ENCODE data around the gene SPAG5. TPM values are rescaled to one million over a fixed set of nuclear protein-coding genes. Genes with fewer than 3 reads are reported as not detected.

SPAG5 gene
- total RNA-seq, 1 donor from 2014 or later = 42.0 TPM

DNA sequence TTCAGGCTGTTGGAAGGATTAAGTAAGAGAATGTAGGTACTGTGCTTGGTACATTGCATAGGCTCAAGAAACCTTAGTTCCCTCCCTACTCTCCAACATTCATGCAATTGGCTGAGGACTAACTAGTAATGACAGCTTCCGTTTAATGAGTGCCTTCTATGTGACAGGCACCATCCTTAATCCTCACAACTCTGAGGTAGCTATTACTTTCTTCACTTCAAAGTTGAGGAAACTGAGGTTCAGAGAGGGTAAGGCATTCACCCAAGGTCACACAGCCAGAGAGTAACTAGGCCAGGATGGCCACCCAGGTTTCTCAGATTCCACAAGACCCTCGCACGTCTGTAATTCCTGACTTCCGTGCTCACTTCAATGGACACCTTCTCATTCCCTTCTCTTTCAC lies 68.6 kb downstream of the SPAG5 start:
- Mint-ChIP-seq H3K36me3 (no peaks in the 10 kb centered on the region), H3K27ac (no peak overlapping the region), H3K4me1 (peaks cover 12% of the 10 kb centered on the region), H3K9me3 (no peaks in the 10 kb centered on the region), H3K27me3 (ENCODE audit: low read depth) (no peaks in the 10 kb centered on the region), H3K4me3 (no peak overlapping the region)
- TF ChIP-seq, protein P1, sequence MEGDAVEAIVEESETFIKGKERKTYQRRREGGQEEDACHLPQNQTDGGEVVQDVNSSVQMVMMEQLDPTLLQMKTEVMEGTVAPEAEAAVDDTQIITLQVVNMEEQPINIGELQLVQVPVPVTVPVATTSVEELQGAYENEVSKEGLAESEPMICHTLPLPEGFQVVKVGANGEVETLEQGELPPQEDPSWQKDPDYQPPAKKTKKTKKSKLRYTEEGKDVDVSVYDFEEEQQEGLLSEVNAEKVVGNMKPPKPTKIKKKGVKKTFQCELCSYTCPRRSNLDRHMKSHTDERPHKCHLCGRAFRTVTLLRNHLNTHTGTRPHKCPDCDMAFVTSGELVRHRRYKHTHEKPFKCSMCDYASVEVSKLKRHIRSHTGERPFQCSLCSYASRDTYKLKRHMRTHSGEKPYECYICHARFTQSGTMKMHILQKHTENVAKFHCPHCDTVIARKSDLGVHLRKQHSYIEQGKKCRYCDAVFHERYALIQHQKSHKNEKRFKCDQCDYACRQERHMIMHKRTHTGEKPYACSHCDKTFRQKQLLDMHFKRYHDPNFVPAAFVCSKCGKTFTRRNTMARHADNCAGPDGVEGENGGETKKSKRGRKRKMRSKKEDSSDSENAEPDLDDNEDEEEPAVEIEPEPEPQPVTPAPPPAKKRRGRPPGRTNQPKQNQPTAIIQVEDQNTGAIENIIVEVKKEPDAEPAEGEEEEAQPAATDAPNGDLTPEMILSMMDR (IDR thresholded peaks at IDR 0.05; ENCODE audit: unreplicated experiment) = no peak
- DNase-seq (ENCODE audit: low spot score in 2 of 2, unreplicated experiment in 2 of 2) = no peak

DNA sequence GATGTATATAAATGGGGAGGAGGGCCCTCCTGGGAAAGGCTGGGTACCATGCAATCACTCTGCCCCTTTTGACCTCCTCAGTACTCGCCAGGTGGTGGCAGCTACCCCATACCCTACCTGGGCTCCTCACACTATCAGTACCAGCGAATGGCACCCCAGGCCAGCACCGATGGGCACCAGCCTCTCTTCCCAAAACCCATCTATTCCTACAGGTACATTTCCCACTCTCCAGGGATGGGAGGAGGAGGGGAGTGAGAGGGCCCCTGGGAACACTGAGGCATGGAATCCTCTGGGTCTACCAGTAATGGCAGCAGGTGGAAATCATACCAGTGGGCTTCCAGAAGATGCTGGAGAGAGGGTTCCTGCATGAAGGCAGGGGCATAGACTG lies 69.8 kb downstream of the SPAG5 start:
- no peak for DNase-seq (ENCODE audit: low spot score in 2 of 2, unreplicated experiment in 2 of 2)
- Mint-ChIP-seq H3K36me3 (no peaks in the 10 kb centered on the region), H3K27ac (no peak overlapping the region), H3K27me3 (ENCODE audit: low read depth) (no peaks in the 10 kb centered on the region), H3K4me3 (no peak overlapping the region), H3K9me3 (no peaks in the 10 kb centered on the region), H3K4me1 (peaks cover 20% of the 10 kb centered on the region)
- TF ChIP-seq, protein P1 (IDR thresholded peaks at IDR 0.05; ENCODE audit: unreplicated experiment) = no peak

DNA sequence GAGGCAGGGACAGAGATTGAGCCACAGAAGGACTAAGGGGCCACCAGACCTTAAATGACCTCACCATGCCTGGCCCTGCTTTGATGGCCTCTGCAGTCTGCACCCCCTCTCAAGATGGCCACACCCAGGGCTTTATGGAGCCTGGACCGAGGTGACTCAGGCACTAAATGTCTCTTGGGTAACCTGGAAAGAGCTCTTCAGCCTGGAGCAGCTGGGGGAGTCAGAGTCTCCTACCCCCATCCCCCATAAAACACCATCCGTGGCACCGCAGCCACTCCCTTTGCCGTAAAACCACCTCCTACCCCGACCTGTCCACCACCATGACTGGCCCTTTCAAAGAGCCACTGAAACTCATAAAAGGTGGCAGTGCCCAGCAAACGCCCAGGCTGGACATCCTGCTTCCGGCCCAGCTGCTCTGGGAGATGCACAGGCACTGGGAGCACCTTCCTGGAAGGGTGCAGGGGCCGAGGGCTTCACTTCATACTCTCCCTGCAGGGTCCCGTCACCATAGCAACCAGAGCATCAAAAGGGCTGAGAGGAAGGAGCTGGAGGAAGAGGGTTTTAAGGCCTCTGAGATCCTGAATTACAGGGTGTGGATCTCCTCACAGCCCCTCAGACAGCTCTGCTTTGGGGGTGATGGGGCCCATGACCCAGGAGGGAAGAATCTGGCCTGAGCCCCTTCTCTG lies 70.4 kb downstream of the SPAG5 start:
- no peak overlapping the region for H3K27ac Mint-ChIP-seq
- DNase-seq (ENCODE audit: low spot score in 2 of 2, unreplicated experiment in 2 of 2) = no peak
- no peak overlapping the region for H3K4me3 Mint-ChIP-seq
- H3K27me3 Mint-ChIP-seq (ENCODE audit: low read depth) = no peaks in the 10 kb centered on the region
- TF ChIP-seq, protein P1 (IDR thresholded peaks at IDR 0.05; ENCODE audit: unreplicated experiment) = no peak
- no peaks in the 10 kb centered on the region for H3K9me3 Mint-ChIP-seq
- H3K36me3 Mint-ChIP-seq = no peaks in the 10 kb centered on the region
- H3K4me1 Mint-ChIP-seq = peaks cover 20% of the 10 kb centered on the region

DNA sequence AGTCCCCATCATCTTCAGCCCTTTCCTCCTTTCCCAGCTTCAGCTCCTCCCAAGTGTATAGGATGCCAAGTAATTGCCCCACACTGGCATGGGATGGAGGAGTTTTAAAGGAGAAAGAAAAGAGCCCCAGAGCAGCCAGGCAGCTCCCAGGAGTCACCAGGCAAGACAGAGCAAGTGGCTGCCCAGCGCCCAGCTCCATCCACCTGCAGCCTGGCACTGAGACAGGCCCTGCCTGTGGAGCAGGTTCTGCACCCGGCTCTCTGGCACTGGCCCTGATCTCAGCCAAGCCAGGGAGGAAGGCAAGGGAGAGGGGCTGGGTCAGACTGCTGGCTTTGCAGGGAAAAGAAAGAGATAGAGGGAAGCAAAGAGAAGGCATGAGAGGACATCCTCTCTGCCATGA lies 71.0 kb downstream of the SPAG5 start:
- Mint-ChIP-seq H3K36me3 (no peaks in the 10 kb centered on the region), H3K27me3 (ENCODE audit: low read depth) (no peaks in the 10 kb centered on the region), H3K4me1 (peaks cover 20% of the 10 kb centered on the region), H3K4me3 (no peak overlapping the region), H3K9me3 (no peaks in the 10 kb centered on the region), H3K27ac (no peak overlapping the region)
- no peak for DNase-seq (ENCODE audit: low spot score in 2 of 2, unreplicated experiment in 2 of 2)
- TF ChIP-seq, protein P1 (IDR thresholded peaks at IDR 0.05; ENCODE audit: unreplicated experiment) = no peak

Other genes starting within 250 kb of the SPAG5 start
- gene POLDIP2, start 241.5 kb downstream of the SPAG5 start, total RNA-seq = 60.8 to 61.0 TPM (median 60.9 TPM) in 3 replicates
- gene SEBOX, start 233.8 kb downstream of the SPAG5 start, total RNA-seq = not detected in 3 replicates
- 0.47 to 0.51 TPM (median 0.50 TPM) in 3 replicates for gene VTN, start 228.7 kb downstream of the SPAG5 start, total RNA-seq
- 17.3 to 19.0 TPM (median 17.3 TPM) in 3 replicates for gene SARM1, start 227.3 kb downstream of the SPAG5 start, total RNA-seq
- 13.3 to 15.2 TPM (median 13.5 TPM) in 3 replicates for gene SLC46A1, start 192.8 kb downstream of the SPAG5 start, total RNA-seq
- gene SLC13A2, start 125.4 kb downstream of the SPAG5 start, total RNA-seq = not detected in 3 replicates
- 0.34 to 0.42 TPM (median 0.34 TPM) in 3 replicates for gene FOXN1, start 92.7 kb downstream of the SPAG5 start, total RNA-seq
- 61.0 to 66.2 TPM (median 61.2 TPM) in 3 replicates for gene UNC119, start 46.4 kb downstream of the SPAG5 start, total RNA-seq
- gene PIGS, start 27.5 kb downstream of the SPAG5 start, total RNA-seq = 75.2 to 80.7 TPM (median 78.7 TPM) in 3 replicates
- 22.6 to 24.6 TPM (median 22.6 TPM) in 3 replicates for gene ALDOC, start 22.1 kb downstream of the SPAG5 start, total RNA-seq
- gene RSKR, start 15.2 kb upstream of the SPAG5 start, total RNA-seq = 24.0 to 31.3 TPM (median 26.3 TPM) in 3 replicates
- gene BLTP2, start 46.1 kb upstream of the SPAG5 start, total RNA-seq = 155 to 162 TPM (median 157 TPM) in 3 replicates
- gene SDF2, start 62.9 kb upstream of the SPAG5 start, total RNA-seq = 51.0 to 57.9 TPM (median 56.6 TPM) in 3 replicates
- gene SUPT6H, start 63.2 kb upstream of the SPAG5 start, total RNA-seq = 82.7 to 91.8 TPM (median 89.0 TPM) in 3 replicates
- gene PROCA1, start 112.9 kb upstream of the SPAG5 start, total RNA-seq = 9.2 to 11.7 TPM (median 10.4 TPM) in 3 replicates
- gene RAB34, start 118.8 kb upstream of the SPAG5 start, total RNA-seq = 172 to 181 TPM (median 178 TPM) in 3 replicates
- 1,669 to 1,804 TPM (median 1,792 TPM) in 3 replicates for gene RPL23A, start 121.0 kb upstream of the SPAG5 start, total RNA-seq
- 2.3 to 3.8 TPM (median 3.3 TPM) in 3 replicates for gene TLCD1, start 127.2 kb upstream of the SPAG5 start, total RNA-seq
- gene NEK8, start 129.8 kb upstream of the SPAG5 start, total RNA-seq = 5.2 to 7.6 TPM (median 5.9 TPM) in 3 replicates
- 252 to 259 TPM (median 254 TPM) in 3 replicates for gene TRAF4, start 145.0 kb upstream of the SPAG5 start, total RNA-seq
- 36.3 to 37.9 TPM (median 37.7 TPM) in 3 replicates for gene FAM222B, start 243.8 kb upstream of the SPAG5 start, total RNA-seq